Tibial nerve (tissue), 3 donors: ENCODE measurements around the gene TAGLN2.

ENCODE experiments used
- EP300 ChIP-seq, 2 donors: sonication (generic); formaldehyde crosslinking; IDR thresholded peaks; one replicate each; pipeline ENCODE4 v1.6.1; 2017; ENCODE audit warnings: antibody characterized with exemption in 2 of 2, mild to moderate bottlenecking in 1 of 2
- POLR2A ChIP-seq, 2 donors: fragments of 450-650 bp; IDR thresholded peaks; one replicate each; pipeline ENCODE4 v1.6.1; 2017; ENCODE audit warnings: antibody characterized with exemption in 2 of 2, mild to moderate bottlenecking in 2 of 2, moderate library complexity in 2 of 2

GRCh38 chr1:159930216-159930615 lies 4.9 kb upstream of the TAGLN2 start:
- TF ChIP-seq EP300 (IDR thresholded peaks at IDR 0.05) (no peak), POLR2A (IDR thresholded peaks at IDR 0.05) (no peak)
